ENCODE measurements around the gene CAMK4.
"Not testable (repeated sequence)": the region's sequence is repeated elsewhere in the genome, so short reads cannot be mapped to it uniquely, and the experiment has no call there.

The CAMK4 gene

DNA sequence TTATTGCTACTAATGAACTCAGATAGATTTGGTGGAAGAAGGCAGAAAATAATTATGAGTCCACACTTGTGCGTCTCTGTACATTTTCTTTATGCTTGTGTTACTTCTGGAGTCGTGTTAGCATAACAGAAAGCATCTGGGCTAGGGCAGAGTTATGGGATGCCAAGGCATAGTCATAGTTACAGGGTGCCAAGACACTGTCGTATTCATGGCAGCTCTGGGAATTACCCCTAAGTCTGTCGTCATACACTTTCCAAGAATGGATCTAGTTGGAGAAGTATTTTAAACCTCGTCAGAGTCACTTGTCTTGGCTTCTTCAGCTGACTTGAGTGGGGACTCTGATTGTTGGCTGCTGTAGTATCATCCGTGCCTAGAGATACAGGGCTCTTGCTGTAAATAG lies 27.7 kb downstream of the CAMK4 start:
- no peak overlapping the region for H3K9ac ChIP-seq
- TF ChIP-seq, protein P1, sequence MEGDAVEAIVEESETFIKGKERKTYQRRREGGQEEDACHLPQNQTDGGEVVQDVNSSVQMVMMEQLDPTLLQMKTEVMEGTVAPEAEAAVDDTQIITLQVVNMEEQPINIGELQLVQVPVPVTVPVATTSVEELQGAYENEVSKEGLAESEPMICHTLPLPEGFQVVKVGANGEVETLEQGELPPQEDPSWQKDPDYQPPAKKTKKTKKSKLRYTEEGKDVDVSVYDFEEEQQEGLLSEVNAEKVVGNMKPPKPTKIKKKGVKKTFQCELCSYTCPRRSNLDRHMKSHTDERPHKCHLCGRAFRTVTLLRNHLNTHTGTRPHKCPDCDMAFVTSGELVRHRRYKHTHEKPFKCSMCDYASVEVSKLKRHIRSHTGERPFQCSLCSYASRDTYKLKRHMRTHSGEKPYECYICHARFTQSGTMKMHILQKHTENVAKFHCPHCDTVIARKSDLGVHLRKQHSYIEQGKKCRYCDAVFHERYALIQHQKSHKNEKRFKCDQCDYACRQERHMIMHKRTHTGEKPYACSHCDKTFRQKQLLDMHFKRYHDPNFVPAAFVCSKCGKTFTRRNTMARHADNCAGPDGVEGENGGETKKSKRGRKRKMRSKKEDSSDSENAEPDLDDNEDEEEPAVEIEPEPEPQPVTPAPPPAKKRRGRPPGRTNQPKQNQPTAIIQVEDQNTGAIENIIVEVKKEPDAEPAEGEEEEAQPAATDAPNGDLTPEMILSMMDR (IDR thresholded peaks at IDR 0.05): no peak
- H3K79me2 ChIP-seq: no peaks in the 10 kb centered on the region
- no peak overlapping the region for H3K4me2 ChIP-seq (ENCODE audit: low read length)
- no peaks in the 10 kb centered on the region for H3K4me1 ChIP-seq
- H3K27me3 ChIP-seq (ENCODE audit: control insufficient read depth, insufficient read depth, low read length): no peaks in the 10 kb centered on the region
- no peaks in the 10 kb centered on the region for H3K9me3 ChIP-seq (ENCODE audit: control insufficient read depth, low read length)
- no peak overlapping the region for H2AFZ ChIP-seq
- no peak overlapping the region for H3K27ac ChIP-seq
- no peak overlapping the region for H3K4me3 ChIP-seq (ENCODE audit: low read depth, low read length)
- H3K36me3 ChIP-seq (ENCODE audit: control insufficient read depth, insufficient read depth, low read length): no peaks in the 10 kb centered on the region

DNA sequence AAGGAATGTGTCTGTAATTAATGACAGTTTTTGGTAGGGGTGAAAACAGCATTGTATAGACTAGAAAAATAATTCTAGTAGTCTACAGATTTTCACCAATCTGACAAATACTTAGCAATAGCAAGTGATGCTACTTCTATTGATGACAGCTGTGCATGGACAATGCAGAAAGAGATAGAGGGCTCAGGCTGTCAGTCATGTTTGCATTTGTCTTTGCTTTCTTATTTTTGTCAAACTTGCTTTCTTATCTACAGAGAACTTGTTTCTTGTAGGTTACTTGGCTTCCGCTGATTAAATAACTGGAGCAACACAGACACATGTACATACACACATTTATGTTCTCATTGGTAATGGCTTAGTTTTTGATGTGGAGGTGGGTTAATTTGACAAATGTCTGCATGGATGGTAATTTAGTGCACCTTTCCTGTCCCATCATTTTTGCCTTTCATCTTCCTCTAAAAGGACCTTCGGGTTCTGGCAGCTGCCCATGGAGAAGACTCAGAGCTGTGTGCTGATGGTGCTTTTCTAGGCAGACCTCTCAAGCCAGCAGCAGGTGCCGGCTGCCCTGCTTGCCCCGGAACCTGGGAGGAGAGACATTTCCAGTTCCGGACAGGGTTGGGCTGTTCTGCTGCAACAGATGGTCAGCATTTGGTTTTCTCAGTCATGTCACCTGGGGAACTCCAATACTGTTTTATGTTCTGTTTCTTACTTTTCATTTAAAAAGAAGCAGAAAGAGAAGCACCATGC lies 28.8 kb downstream of the CAMK4 start:
- no peak overlapping the region for H3K4me2 ChIP-seq (ENCODE audit: low read length)
- H3K4me3 ChIP-seq (ENCODE audit: low read depth, low read length): no peak overlapping the region
- H2AFZ ChIP-seq: no peak overlapping the region
- no peaks in the 10 kb centered on the region for H3K9me3 ChIP-seq (ENCODE audit: control insufficient read depth, low read length)
- no peaks in the 10 kb centered on the region for H3K27me3 ChIP-seq (ENCODE audit: control insufficient read depth, insufficient read depth, low read length)
- H3K4me1 ChIP-seq: no peaks in the 10 kb centered on the region
- no peak overlapping the region for H3K9ac ChIP-seq
- H3K27ac ChIP-seq: no peak overlapping the region
- H3K36me3 ChIP-seq (ENCODE audit: control insufficient read depth, insufficient read depth, low read length): no peaks in the 10 kb centered on the region
- H3K79me2 ChIP-seq: no peaks in the 10 kb centered on the region
- TF ChIP-seq, protein P1 (IDR thresholded peaks at IDR 0.05): no peak

DNA sequence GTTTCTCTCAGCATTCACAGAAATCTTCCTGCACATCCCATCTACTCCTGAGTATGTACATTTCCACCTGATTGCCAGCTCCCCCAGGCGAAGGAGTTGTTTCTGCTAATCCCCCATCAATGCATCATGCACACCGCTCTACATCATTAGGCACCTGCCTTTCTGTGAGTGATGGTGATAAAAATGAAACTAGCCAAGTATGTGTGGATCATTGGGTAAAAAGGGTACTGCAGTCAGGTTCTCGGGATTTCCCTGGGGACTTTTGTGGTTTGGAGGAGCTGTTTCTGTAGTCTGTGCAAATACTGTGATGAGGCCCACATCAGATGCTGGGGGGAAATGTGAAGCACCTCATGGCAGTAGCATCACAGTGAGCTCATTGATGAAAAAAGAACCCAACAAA lies 30.4 kb downstream of the CAMK4 start:
- H3K9ac ChIP-seq: no peak overlapping the region
- no peak overlapping the region for H3K27ac ChIP-seq
- no peaks in the 10 kb centered on the region for H3K4me1 ChIP-seq
- no peaks in the 10 kb centered on the region for H3K9me3 ChIP-seq (ENCODE audit: control insufficient read depth, low read length)
- no peaks in the 10 kb centered on the region for H3K79me2 ChIP-seq
- H2AFZ ChIP-seq: no peak overlapping the region
- no peaks in the 10 kb centered on the region for H3K36me3 ChIP-seq (ENCODE audit: control insufficient read depth, insufficient read depth, low read length)
- no peaks in the 10 kb centered on the region for H3K27me3 ChIP-seq (ENCODE audit: control insufficient read depth, insufficient read depth, low read length)
- no peak overlapping the region for H3K4me2 ChIP-seq (ENCODE audit: low read length)
- H3K4me3 ChIP-seq (ENCODE audit: low read depth, low read length): no peak overlapping the region
- TF ChIP-seq, protein P1 (IDR thresholded peaks at IDR 0.05): no peak

DNA sequence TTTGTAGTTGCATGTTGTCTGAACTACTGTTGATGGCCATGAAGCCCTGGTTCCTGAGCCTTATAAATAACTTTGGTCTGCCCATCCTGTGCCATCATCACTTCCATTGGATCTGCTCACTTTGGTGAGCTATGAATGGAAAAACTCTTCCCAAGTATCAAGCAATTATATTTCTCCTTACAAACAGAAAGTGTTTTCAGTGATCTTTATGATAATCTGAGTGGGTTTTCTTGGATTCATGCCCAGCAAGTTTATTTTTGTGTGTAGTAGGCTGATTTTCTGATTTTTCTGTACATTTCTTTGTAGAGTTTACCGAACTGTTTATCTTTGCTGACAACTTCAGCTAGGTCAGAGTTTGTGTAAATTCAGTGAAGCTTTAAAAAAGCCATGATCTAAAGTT lies 31.0 kb downstream of the CAMK4 start:
- no peak overlapping the region for H3K4me3 ChIP-seq (ENCODE audit: low read depth, low read length)
- TF ChIP-seq, protein P1 (IDR thresholded peaks at IDR 0.05): no peak
- H2AFZ ChIP-seq: no peak overlapping the region
- no peaks in the 10 kb centered on the region for H3K27me3 ChIP-seq (ENCODE audit: control insufficient read depth, insufficient read depth, low read length)
- no peak overlapping the region for H3K4me2 ChIP-seq (ENCODE audit: low read length)
- H3K9ac ChIP-seq: no peak overlapping the region
- H3K9me3 ChIP-seq (ENCODE audit: control insufficient read depth, low read length): no peaks in the 10 kb centered on the region
- no peaks in the 10 kb centered on the region for H3K79me2 ChIP-seq
- no peak overlapping the region for H3K27ac ChIP-seq
- no peaks in the 10 kb centered on the region for H3K4me1 ChIP-seq
- H3K36me3 ChIP-seq (ENCODE audit: control insufficient read depth, insufficient read depth, low read length): no peaks in the 10 kb centered on the region

DNA sequence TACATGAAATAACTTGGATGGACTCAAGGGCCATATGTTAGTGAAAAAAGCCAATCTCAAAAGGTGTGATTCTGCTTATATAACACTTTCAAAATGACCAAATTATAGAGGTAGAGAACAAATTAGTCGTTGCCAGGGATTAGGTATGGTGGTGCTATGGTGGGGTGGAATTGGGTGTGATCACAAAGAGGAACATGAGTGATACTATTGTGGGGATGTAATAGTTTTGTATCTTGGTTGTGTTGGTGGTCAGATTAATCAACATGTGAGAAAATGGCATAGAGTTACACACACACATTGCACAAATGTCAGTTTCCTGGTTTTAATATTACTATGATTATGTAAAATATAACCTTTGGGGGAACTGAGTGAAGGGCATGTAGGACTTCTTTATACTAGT lies 31.9 kb downstream of the CAMK4 start:
- Histone ChIP-seq H3K4me1 (no peaks in the 10 kb centered on the region), H3K9ac (no peak overlapping the region), H3K27ac (no peak overlapping the region), H3K4me2 (ENCODE audit: low read length) (no peak overlapping the region), H3K36me3 (ENCODE audit: control insufficient read depth, insufficient read depth, low read length) (no peaks in the 10 kb centered on the region), H3K79me2 (no peaks in the 10 kb centered on the region), H3K9me3 (ENCODE audit: control insufficient read depth, low read length) (no peaks in the 10 kb centered on the region), H3K4me3 (ENCODE audit: low read depth, low read length) (no peak overlapping the region), H2AFZ (no peak overlapping the region), H3K27me3 (ENCODE audit: control insufficient read depth, insufficient read depth, low read length) (no peaks in the 10 kb centered on the region)
- TF ChIP-seq, protein P1 (IDR thresholded peaks at IDR 0.05): no peak

DNA sequence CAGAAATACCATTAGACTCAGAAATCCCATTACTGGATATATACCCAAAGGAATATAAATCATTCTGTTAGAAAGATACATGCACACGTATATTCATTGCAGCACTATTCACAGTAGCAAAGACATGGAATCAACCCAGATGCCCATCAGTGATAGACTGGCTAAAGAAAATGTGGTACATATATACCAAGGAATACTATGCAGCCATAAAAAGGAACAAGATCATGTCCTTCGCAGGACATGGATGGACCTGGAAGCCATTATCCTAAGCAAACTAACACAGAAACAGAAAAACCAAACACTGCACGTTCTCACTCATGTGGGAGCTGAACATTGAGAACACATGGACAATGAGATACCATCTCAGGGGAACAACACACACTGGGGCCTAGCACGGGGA lies 33.4 kb downstream of the CAMK4 start:
- not testable (repeated sequence) for H3K4me2 ChIP-seq (ENCODE audit: low read length); H3K27ac ChIP-seq; H2AFZ ChIP-seq; H3K27me3 ChIP-seq (ENCODE audit: control insufficient read depth, insufficient read depth, low read length); H3K9me3 ChIP-seq (ENCODE audit: control insufficient read depth, low read length); H3K79me2 ChIP-seq; H3K4me3 ChIP-seq (ENCODE audit: low read depth, low read length); H3K9ac ChIP-seq; H3K4me1 ChIP-seq; H3K36me3 ChIP-seq (ENCODE audit: control insufficient read depth, insufficient read depth, low read length)
